IPS-18a (cell line): ENCODE results near the gene NMD3.

Experiments used
- H3K27ac ChIP-seq: one replicate; pipeline ENCODE4 v1.5.1; 2013; ENCODE audit warnings: low read length
- H3K27me3 ChIP-seq: one replicate; pipeline ENCODE4 v1.6.1; 2013; ENCODE audit warnings: mild to moderate bottlenecking, low read length; ENCODE audit not compliant: control insufficient read depth, insufficient read depth
- H3K36me3 ChIP-seq: one replicate; pipeline ENCODE4 v1.6.1; 2013; ENCODE audit warnings: low read depth, low read length; ENCODE audit not compliant: control insufficient read depth
- H3K4me1 ChIP-seq: one replicate; pipeline ENCODE4 v1.6.1; 2013; ENCODE audit warnings: low read depth, low read length; ENCODE audit not compliant: control insufficient read depth
- H3K4me3 ChIP-seq: one replicate; pipeline ENCODE4 v1.5.1; 2013; ENCODE audit warnings: low read length
- H3K9ac ChIP-seq: one replicate; pipeline ENCODE4 v1.6.1; 2013; ENCODE audit warnings: mild to moderate bottlenecking, low read length, moderate library complexity
- H3K9me3 ChIP-seq: one replicate; pipeline ENCODE4 v1.6.1; 2013; ENCODE audit warnings: low read depth, low read length; ENCODE audit not compliant: control insufficient read depth

Gene NMD3

GRCh38 chr3:161212171-161212771 lies 8.8 kb upstream of the NMD3 start:
- H3K27me3 ChIP-seq = no peaks in the 10 kb centered on the region
- H3K4me1 ChIP-seq = no peaks in the 10 kb centered on the region
- no peak overlapping the region for H3K9ac ChIP-seq
- no peak overlapping the region for H3K27ac ChIP-seq
- H3K36me3 ChIP-seq = no peaks in the 10 kb centered on the region
- no peaks in the 10 kb centered on the region for H3K9me3 ChIP-seq
- H3K4me3 ChIP-seq = no peak overlapping the region

- H3K4me3 ChIP-seq = no peak overlapping the region
- H3K27me3 ChIP-seq = no peaks in the 10 kb centered on the region
- H3K4me1 ChIP-seq = no peaks in the 10 kb centered on the region
- H3K9me3 ChIP-seq = no peaks in the 10 kb centered on the region
- no peaks in the 10 kb centered on the region for H3K36me3 ChIP-seq
- H3K27ac ChIP-seq = no peak overlapping the region
- H3K9ac ChIP-seq = no peak overlapping the region
These were observed 8.2 kb upstream of the NMD3 start for GRCh38 chr3:161212906-161213305.

GRCh38 chr3:161213644-161214043 lies 7.5 kb upstream of the NMD3 start:
- no peak overlapping the region for H3K27ac ChIP-seq
- H3K4me1 ChIP-seq = no peaks in the 10 kb centered on the region

DNA sequence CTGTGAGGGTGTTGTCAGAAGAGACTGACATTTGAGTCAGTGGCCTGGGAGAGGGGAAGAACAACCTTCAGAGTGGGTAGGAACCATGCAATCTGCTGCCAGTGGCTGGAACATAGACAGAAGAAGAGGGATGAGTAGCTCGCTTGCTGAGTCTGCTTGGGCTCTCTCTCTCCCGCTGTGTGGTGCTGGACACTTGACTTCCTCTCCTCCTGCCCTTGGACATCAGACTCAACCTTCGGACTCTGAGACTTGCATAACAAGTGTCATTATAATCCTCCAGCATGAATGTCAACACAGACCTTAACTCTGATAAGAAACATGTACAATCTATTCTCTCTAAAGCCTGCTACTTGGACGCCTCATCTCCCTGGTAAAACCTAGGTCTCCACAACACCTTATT lies 5.9 kb upstream of the NMD3 start:
- H3K4me3 ChIP-seq = no peak overlapping the region
- no peak overlapping the region for H3K9ac ChIP-seq
- no peaks in the 10 kb centered on the region for H3K27me3 ChIP-seq
- no peak overlapping the region for H3K27ac ChIP-seq
- H3K9me3 ChIP-seq = no peaks in the 10 kb centered on the region
- H3K36me3 ChIP-seq = no peaks in the 10 kb centered on the region
- no peaks in the 10 kb centered on the region for H3K4me1 ChIP-seq

More at GRCh38 chr3:161213644-161214043, 7.5 kb upstream of the NMD3 start:
- Histone ChIP-seq H3K27me3 (no peaks in the 10 kb centered on the region), H3K9ac (no peak overlapping the region), H3K9me3 (no peaks in the 10 kb centered on the region), H3K4me3 (no peak overlapping the region), H3K36me3 (no peaks in the 10 kb centered on the region)

DNA sequence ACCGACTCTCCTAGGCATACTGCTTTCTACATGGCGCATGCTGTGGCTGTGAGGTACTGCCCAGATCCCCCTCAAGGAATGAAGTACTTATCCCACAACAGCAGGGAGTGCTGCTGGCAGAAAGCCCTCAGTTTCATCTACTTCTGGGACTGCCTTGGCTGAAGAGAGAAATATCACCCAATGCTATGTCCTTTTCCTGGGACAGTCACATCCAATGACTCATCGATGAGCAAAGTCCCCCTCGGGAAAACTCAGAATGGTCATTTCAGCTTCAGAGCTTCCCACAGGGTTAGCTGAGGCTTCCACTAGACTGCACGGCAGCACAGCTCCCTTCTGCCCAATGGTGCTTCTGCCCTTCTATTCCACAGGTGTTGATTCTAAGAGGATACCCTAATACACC lies 3.6 kb upstream of the NMD3 start:
- Histone ChIP-seq H3K27ac (no peak overlapping the region), H3K4me1 (peaks cover 5% of the 10 kb centered on the region), H3K36me3 (no peaks in the 10 kb centered on the region), H3K9ac (no peak overlapping the region), H3K27me3 (no peaks in the 10 kb centered on the region), H3K9me3 (no peaks in the 10 kb centered on the region), H3K4me3 (no peak overlapping the region)

- H3K4me3 ChIP-seq = no peak overlapping the region
- peaks cover 8% of the 10 kb centered on the region for H3K4me1 ChIP-seq
- H3K9me3 ChIP-seq = no peaks in the 10 kb centered on the region
- H3K27me3 ChIP-seq = no peaks in the 10 kb centered on the region
- no peaks in the 10 kb centered on the region for H3K36me3 ChIP-seq
- no peak overlapping the region for H3K9ac ChIP-seq
- H3K27ac ChIP-seq = no peak overlapping the region
These were observed 1.6 kb upstream of the NMD3 start for GRCh38 chr3:161219495-161219894.

DNA sequence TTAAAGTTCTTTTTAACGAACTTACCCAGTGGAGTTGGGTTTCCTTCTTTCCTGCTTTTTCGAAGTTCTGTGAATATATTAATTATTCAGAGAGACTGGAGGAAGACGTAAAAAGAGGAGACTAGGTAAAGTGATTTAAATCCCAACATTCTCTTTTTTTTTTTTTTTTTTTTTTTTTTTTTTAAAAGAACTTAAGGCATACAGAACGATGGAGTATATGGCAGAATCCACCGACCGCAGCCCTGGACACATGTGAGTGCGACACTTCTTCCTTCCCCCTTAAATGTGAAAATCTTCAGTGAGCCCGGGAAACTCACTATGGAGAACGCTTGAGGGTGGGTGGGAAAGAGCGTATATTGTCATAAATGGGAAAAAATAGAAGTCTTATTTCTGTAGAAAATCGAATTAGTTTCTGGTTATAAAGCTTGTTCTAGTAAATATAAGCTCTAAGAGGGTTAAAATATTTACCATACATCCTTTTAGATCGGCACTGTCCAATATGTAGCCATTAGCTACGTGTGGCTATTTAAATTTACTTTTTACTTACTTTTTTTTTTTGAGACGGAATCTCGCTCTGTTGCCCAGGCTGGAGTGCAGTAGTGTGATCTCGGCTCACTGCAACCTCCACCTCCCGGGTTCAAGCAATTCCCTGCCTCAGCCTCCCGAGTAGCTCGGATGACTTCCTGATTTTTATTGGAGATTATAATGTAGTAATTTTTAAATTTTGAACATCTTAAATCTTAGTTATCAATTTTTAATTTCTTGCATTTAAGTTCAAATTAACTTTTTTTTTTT lies 892 bp downstream of the NMD3 start:
- H3K9ac ChIP-seq = peak overlapping the region; percentile 86
- H3K27ac ChIP-seq = peak overlapping the region; percentile 20
- H3K36me3 ChIP-seq = peaks cover 15% of the 10 kb centered on the region
- peak overlapping the region; percentile 90 for H3K4me3 ChIP-seq
- no peaks in the 10 kb centered on the region for H3K27me3 ChIP-seq
- H3K4me1 ChIP-seq = peaks cover 8% of the 10 kb centered on the region
- no peaks in the 10 kb centered on the region for H3K9me3 ChIP-seq

GRCh38 chr3:161222662-161223061 lies 1.6 kb downstream of the NMD3 start:
- H3K9ac ChIP-seq = peak overlapping the region; percentile 86

DNA sequence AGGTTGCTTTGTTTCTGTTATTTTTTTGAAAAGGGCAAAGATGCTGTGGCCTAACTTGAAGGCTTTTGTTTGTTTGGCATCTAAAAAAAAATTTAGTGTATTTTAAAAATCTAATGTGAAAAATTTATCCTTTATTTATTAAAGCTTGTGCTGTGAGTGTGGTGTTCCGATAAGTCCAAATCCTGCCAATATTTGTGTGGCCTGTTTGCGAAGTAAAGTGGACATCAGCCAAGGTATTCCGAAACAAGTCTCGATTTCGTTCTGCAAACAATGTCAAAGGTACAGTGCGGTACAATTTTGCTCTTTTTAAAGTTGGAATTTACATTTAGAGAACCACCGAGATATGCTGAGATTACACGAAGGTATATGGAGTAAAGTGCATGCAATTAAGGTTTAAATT lies 3.7 kb downstream of the NMD3 start:
- H3K4me1 ChIP-seq = peaks cover 8% of the 10 kb centered on the region
- H3K27ac ChIP-seq = no peak overlapping the region
- no peaks in the 10 kb centered on the region for H3K27me3 ChIP-seq
- H3K36me3 ChIP-seq = peaks cover 27% of the 10 kb centered on the region
- no peaks in the 10 kb centered on the region for H3K9me3 ChIP-seq
- H3K9ac ChIP-seq = no peak overlapping the region
- H3K4me3 ChIP-seq = no peak overlapping the region

More at GRCh38 chr3:161222662-161223061, 1.6 kb downstream of the NMD3 start:
- peak overlapping the region; percentile 90 for H3K4me3 ChIP-seq
- H3K27me3 ChIP-seq = no peaks in the 10 kb centered on the region
- H3K36me3 ChIP-seq = peaks cover 16% of the 10 kb centered on the region
- H3K4me1 ChIP-seq = peaks cover 8% of the 10 kb centered on the region
- H3K27ac ChIP-seq = no peak overlapping the region
- no peaks in the 10 kb centered on the region for H3K9me3 ChIP-seq

DNA sequence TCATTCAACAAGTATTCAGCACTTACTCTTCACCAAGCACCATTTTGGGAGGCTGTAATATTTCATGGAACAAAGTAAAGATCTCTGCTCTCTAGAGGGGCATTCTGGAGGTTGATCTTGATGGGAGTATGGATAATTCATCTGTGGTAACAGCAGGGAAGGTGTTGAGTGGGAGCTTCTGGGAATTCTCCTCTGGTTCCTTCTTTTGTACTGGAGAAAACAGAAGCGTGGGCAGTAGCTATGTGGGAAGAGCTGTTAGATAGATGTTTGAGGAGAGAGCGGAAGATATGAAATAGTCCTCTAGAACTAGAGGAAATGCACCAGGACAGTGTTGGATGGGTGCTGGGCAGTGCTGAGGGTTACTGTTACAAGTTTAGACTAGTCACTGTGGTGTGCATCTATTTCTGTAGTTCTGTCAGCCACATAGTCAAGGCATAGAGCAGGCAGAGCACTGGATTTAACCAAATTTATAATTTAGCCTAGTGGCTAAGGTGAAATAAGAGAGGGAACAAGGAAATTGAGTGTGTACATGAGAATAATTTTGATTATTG lies 9.6 kb downstream of the NMD3 start:
- no peak overlapping the region for H3K27ac ChIP-seq
- peaks cover 53% of the 10 kb centered on the region for H3K36me3 ChIP-seq
- H3K27me3 ChIP-seq = no peaks in the 10 kb centered on the region
- no peaks in the 10 kb centered on the region for H3K4me1 ChIP-seq
- no peak overlapping the region for H3K4me3 ChIP-seq
- H3K9me3 ChIP-seq = no peaks in the 10 kb centered on the region
- H3K9ac ChIP-seq = no peak overlapping the region

GRCh38 chr3:161231861-161232260 lies 10.8 kb downstream of the NMD3 start:
- Histone ChIP-seq H3K9me3 (no peaks in the 10 kb centered on the region), H3K9ac (no peak overlapping the region), H3K36me3 (peaks cover 56% of the 10 kb centered on the region), H3K4me1 (no peaks in the 10 kb centered on the region), H3K27me3 (no peaks in the 10 kb centered on the region), H3K4me3 (no peak overlapping the region), H3K27ac (no peak overlapping the region)
